HEK293 (cell line): ENCODE data around the gene PHRF1.

ENCODE experiments used
- CTCF ChIA-PET: fragments of 350-600 bp; formaldehyde crosslinking; extraction: SDS; loops from one replicate; lab custom pipeline; 2021; ENCODE audit warnings: antibody characterized with exemption; lab: Yijun Ruan, JAX
- POLR2A ChIA-PET: fragments of 300-600 bp; formaldehyde crosslinking; extraction: SDS; loops from one replicate; lab custom pipeline; 2020; ENCODE audit warnings: antibody characterized with exemption, inconsistent platforms; lab: Yijun Ruan, JAX
- H3K27ac ChIP-seq: fragments of 200-500 bp; sonication (Bioruptor generic); 2 replicates; pipeline ENCODE4 v1.5.1; 2014; ENCODE audit warnings: low read depth, low read length, control low read depth, inconsistent platforms; ENCODE audit errors: extremely low read depth
- H3K36me3 ChIP-seq, 2 experiments: fragments of 200-500 bp in 1 of 2; sonication (Bioruptor generic) in 1 of 2; 1 replicate in 1 of 2; 2 replicates in 1 of 2; pipeline ENCODE4 v1.5.1; 2014 to 2017; ENCODE audit warnings: inconsistent platforms in 2 of 2, low read length in 2 of 2; ENCODE audit not compliant: control insufficient read depth in 2 of 2, insufficient read depth in 1 of 2
- H3K4me1 ChIP-seq: fragments of 200-500 bp; sonication (Bioruptor generic); 2 replicates; pipeline ENCODE4 v1.5.1; 2014; ENCODE audit warnings: mild to moderate bottlenecking, low read length, inconsistent platforms; ENCODE audit not compliant: control insufficient read depth, insufficient read depth
- H3K4me3 ChIP-seq: 2 replicates; pipeline ENCODE4 v1.5.1; 2011; ENCODE audit warnings: low read depth, mild to moderate bottlenecking, control low read depth, low read length, moderate library complexity
- H3K9me3 ChIP-seq: fragments of 200-500 bp; sonication (Bioruptor generic); 2 replicates; pipeline ENCODE4 v1.5.1; 2014; ENCODE audit warnings: low read depth, low read length, inconsistent platforms; ENCODE audit not compliant: control insufficient read depth, insufficient read depth
- GLIS2 ChIP-seq: fragments of 450-650 bp; formaldehyde crosslinking; IDR thresholded peaks from 2 replicates; pipeline ENCODE4 v1.5.1; 2016; ENCODE audit warnings: missing biosample characterization, missing genetic modification characterization
- KLF9 ChIP-seq: fragments of 450-650 bp; formaldehyde crosslinking; IDR thresholded peaks from 2 replicates; pipeline ENCODE4 v1.5.1; 2016; ENCODE audit warnings: missing biosample characterization, missing genetic modification characterization, low read depth
- SP3 ChIP-seq: fragments of 450-650 bp; formaldehyde crosslinking; IDR thresholded peaks from 2 replicates; pipeline ENCODE4 v1.5.1; 2016; ENCODE audit warnings: missing biosample characterization, missing genetic modification characterization
- WT1 ChIP-seq: fragments of 450-650 bp; formaldehyde crosslinking; IDR thresholded peaks from 2 replicates; pipeline ENCODE4 v1.5.1; 2016; ENCODE audit warnings: missing biosample characterization, missing genetic modification characterization
- ZBTB20 ChIP-seq: fragments of 450-650 bp; formaldehyde crosslinking; IDR thresholded peaks from 2 replicates; pipeline ENCODE4 v1.5.1; 2016; ENCODE audit warnings: missing biosample characterization, missing genetic modification characterization
- ZBTB21 ChIP-seq: fragments of 450-650 bp; formaldehyde crosslinking; IDR thresholded peaks from 2 replicates; pipeline ENCODE4 v1.5.1; 2017; ENCODE audit warnings: missing biosample characterization, missing genetic modification characterization
- ZFP37 ChIP-seq: fragments of 450-650 bp; formaldehyde crosslinking; IDR thresholded peaks from 2 replicates; pipeline ENCODE4 v1.5.1; 2016; ENCODE audit warnings: missing biosample characterization, missing genetic modification characterization
- ZNF140 ChIP-seq: fragments of 450-650 bp; formaldehyde crosslinking; IDR thresholded peaks from 2 replicates; pipeline ENCODE4 v1.5.1; 2016; ENCODE audit warnings: missing biosample characterization, missing genetic modification characterization
- ZNF416 ChIP-seq: fragments of 450-650 bp; formaldehyde crosslinking; IDR thresholded peaks from 2 replicates; pipeline ENCODE4 v1.5.1; 2016; ENCODE audit warnings: missing biosample characterization, missing genetic modification characterization
- ZNF521 ChIP-seq: fragments of 450-650 bp; formaldehyde crosslinking; IDR thresholded peaks from 2 replicates; pipeline ENCODE4 v1.5.1; 2017; ENCODE audit warnings: missing biosample characterization, mild to moderate bottlenecking, missing genetic modification characterization
- ZNF561 ChIP-seq: fragments of 450-650 bp; IDR thresholded peaks from 2 replicates; pipeline ENCODE4 v1.5.1; 2018; ENCODE audit warnings: missing biosample characterization, missing genetic modification characterization, borderline replicate concordance
- ZNF658 ChIP-seq: fragments of 450-650 bp; formaldehyde crosslinking; IDR thresholded peaks from 2 replicates; pipeline ENCODE4; 2016; ENCODE audit warnings: missing biosample characterization, missing genetic modification characterization
- ZNF707 ChIP-seq: fragments of 450-650 bp; formaldehyde crosslinking; IDR thresholded peaks from 2 replicates; pipeline ENCODE4 v1.5.1; 2016; ENCODE audit warnings: missing biosample characterization, missing genetic modification characterization
- ZNF776 ChIP-seq: fragments of 450-650 bp; formaldehyde crosslinking; IDR thresholded peaks from 2 replicates; pipeline ENCODE4 v1.5.0; 2017; ENCODE audit warnings: missing biosample characterization, missing genetic modification characterization, borderline replicate concordance
- ZNF830 ChIP-seq: fragments of 450-650 bp; IDR thresholded peaks from 2 replicates; pipeline ENCODE4 v1.5.0; 2018; ENCODE audit warnings: missing biosample characterization, missing genetic modification characterization, low read depth, mild to moderate bottlenecking, moderate library complexity
- ZNF837 ChIP-seq: fragments of 450-650 bp; formaldehyde crosslinking; IDR thresholded peaks from 2 replicates; pipeline ENCODE4 v1.5.1; 2016; ENCODE audit warnings: missing biosample characterization, missing genetic modification characterization
- TF ChIP-seq, protein P1 (sequence below): fragments of 450-650 bp; formaldehyde crosslinking; IDR thresholded peaks from 2 replicates; pipeline ENCODE4 v1.5.1; 2016; ENCODE audit warnings: missing biosample characterization, missing genetic modification characterization
- TF ChIP-seq, protein P2 (sequence below): fragments of 450-650 bp; formaldehyde crosslinking; IDR thresholded peaks from 2 replicates; pipeline ENCODE4 v1.5.1; 2016; ENCODE audit warnings: missing biosample characterization, missing genetic modification characterization
- TF ChIP-seq, protein P3 (sequence below): fragments of 450-650 bp; formaldehyde crosslinking; IDR thresholded peaks from 2 replicates; pipeline ENCODE4 v1.5.1; 2016; ENCODE audit warnings: missing biosample characterization, missing genetic modification characterization
- TF ChIP-seq, protein P4 (sequence below): IDR thresholded peaks from 2 replicates; pipeline ENCODE4 v1.6.1; 2011; ENCODE audit warnings: mild to moderate bottlenecking, low read depth, low read length, borderline replicate concordance

PHRF1 gene

DNA sequence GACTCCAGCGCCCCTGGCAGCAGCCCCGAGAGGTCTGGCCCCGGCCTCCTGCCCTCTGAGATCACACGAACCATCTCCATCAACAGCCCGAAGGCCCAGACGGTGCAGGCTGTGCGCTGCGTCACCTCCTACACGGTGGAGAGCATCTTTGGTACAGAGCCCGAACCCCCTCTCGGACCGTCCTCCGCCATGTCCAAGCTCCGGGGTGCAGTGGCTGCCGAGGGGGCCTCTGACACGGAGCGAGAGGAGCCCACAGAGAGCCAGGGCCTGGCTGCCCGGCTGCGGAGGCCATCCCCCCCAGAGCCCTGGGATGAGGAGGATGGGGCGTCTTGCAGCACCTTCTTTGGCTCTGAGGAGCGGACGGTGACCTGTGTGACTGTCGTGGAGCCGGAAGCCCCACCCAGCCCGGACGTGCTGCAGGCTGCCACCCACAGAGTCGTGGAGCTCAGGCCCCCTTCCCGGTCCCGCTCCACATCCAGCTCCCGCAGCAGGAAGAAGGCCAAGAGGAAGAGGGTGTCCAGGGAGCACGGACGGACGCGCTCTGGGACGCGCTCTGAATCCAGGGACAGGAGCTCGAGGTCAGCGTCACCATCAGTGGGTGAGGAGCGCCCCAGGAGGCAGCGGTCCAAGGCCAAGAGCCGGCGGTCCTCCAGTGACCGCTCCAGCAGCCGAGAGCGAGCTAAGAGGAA is 31.8 kb downstream of the PHRF1 start:
- H3K9me3 ChIP-seq, result no peaks in the 10 kb centered on the region
- no peak overlapping the region for H3K4me3 ChIP-seq
- TF ChIP-seq ZNF830, result no peak
- no peak for TF ChIP-seq ZNF521
- no peak for TF ChIP-seq SP3 (tag by site-specific recombination)
- TF ChIP-seq ZNF561 (tag by site-specific recombination), result no peak
- no peak for TF ChIP-seq ZBTB20 (tag by site-specific recombination)
- TF ChIP-seq, protein P1, sequence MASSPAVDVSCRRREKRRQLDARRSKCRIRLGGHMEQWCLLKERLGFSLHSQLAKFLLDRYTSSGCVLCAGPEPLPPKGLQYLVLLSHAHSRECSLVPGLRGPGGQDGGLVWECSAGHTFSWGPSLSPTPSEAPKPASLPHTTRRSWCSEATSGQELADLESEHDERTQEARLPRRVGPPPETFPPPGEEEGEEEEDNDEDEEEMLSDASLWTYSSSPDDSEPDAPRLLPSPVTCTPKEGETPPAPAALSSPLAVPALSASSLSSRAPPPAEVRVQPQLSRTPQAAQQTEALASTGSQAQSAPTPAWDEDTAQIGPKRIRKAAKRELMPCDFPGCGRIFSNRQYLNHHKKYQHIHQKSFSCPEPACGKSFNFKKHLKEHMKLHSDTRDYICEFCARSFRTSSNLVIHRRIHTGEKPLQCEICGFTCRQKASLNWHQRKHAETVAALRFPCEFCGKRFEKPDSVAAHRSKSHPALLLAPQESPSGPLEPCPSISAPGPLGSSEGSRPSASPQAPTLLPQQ (tag by site-specific recombination), result no peak
- TF ChIP-seq, protein P2, sequence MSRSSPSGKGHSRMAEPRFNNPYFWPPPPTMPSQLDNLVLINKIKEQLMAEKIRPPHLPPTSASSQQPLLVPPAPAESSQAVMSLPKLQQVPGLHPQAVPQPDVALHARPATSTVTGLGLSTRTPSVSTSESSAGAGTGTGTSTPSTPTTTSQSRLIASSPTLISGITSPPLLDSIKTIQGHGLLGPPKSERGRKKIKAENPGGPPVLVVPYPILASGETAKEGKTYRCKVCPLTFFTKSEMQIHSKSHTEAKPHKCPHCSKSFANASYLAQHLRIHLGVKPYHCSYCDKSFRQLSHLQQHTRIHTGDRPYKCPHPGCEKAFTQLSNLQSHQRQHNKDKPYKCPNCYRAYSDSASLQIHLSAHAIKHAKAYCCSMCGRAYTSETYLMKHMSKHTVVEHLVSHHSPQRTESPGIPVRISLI (tag by site-specific recombination), result no peak
- no peak for TF ChIP-seq ZFP37 (tag by site-specific recombination)
- TF ChIP-seq ZBTB21, result no peak
- TF ChIP-seq KLF9 (tag by site-specific recombination), result no peak
- TF ChIP-seq ZNF140, result no peak
- CTCF ChIA-PET, result no interaction called here
- no peaks in the 10 kb centered on the region for H3K4me1 ChIP-seq
- H3K27ac ChIP-seq, result no peak overlapping the region
- POLR2A ChIA-PET, result no interaction called here
- peaks cover 6 to 98% of the 10 kb centered on the region in 2 experiments; a peak in 2 of 3 replicates for H3K36me3 ChIP-seq

DNA sequence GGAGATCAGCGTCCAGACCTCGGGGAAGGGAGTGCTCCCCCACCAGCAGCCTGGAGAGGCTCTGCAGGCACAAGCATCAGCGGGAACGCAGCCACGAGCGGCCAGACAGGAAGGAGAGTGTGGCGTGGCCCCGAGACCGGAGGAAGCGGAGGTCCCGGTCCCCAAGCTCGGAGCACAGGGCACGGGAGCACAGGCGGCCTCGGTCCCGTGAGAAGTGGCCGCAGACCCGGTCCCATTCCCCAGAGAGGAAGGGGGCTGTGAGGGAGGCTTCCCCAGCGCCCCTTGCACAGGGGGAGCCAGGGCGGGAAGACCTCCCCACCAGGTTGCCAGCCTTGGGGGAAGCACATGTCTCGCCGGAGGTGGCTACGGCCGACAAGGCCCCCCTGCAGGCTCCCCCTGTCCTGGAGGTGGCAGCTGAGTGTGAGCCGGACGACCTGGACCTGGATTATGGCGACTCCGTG is 32.6 kb downstream of the PHRF1 start:
- no peak for TF ChIP-seq WT1 (tag by site-specific recombination)
- TF ChIP-seq ZNF658 (tag by site-specific recombination), result no peak
- TF ChIP-seq, protein P3, sequence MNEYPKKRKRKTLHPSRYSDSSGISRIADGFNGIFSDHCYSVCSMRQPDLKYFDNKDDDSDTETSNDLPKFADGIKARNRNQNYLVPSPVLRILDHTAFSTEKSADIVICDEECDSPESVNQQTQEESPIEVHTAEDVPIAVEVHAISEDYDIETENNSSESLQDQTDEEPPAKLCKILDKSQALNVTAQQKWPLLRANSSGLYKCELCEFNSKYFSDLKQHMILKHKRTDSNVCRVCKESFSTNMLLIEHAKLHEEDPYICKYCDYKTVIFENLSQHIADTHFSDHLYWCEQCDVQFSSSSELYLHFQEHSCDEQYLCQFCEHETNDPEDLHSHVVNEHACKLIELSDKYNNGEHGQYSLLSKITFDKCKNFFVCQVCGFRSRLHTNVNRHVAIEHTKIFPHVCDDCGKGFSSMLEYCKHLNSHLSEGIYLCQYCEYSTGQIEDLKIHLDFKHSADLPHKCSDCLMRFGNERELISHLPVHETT (tag by site-specific recombination), result no peak
- TF ChIP-seq ZNF416 (tag by site-specific recombination), result no peak
- no peak for TF ChIP-seq ZNF776 (tag by site-specific recombination)
- TF ChIP-seq, all 188 proteins: peak for 0
- CTCF ChIA-PET, result no interaction called here
- H3K27ac ChIP-seq, result no peak overlapping the region
- H3K36me3 ChIP-seq, result peaks cover 0 to 97% of the 10 kb centered on the region in 2 experiments; a peak in 2 of 3 replicates
- POLR2A ChIA-PET, result no interaction called here
- no peaks in the 10 kb centered on the region for H3K9me3 ChIP-seq
- H3K4me3 ChIP-seq, result no peak overlapping the region
- no peaks in the 10 kb centered on the region for H3K4me1 ChIP-seq

DNA sequence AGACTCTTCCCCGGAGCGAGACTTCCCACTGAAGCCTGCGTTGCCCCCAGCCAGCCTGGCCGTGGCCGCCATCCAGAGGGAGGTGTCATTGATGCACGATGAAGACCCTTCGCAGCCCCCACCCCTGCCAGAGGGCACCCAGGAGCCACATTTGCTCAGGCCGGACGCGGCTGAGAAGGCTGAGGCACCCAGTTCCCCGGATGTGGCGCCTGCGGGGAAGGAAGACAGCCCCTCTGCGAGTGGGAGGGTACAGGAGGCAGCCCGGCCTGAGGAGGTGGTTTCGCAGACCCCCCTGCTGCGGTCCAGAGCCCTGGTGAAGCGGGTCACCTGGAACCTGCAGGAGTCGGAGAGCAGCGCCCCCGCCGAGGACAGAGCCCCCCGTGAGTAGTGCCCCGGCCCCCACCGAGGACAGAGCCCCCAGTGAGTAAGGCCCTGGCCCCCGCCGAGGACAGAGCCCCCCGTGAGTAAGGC is 33.1 kb downstream of the PHRF1 start:
- ChIA-PET POLR2A (no interaction called here), CTCF (no interaction called here)
- no peak for TF ChIP-seq GLIS2 (tag by site-specific recombination)
- TF ChIP-seq, protein P4, sequence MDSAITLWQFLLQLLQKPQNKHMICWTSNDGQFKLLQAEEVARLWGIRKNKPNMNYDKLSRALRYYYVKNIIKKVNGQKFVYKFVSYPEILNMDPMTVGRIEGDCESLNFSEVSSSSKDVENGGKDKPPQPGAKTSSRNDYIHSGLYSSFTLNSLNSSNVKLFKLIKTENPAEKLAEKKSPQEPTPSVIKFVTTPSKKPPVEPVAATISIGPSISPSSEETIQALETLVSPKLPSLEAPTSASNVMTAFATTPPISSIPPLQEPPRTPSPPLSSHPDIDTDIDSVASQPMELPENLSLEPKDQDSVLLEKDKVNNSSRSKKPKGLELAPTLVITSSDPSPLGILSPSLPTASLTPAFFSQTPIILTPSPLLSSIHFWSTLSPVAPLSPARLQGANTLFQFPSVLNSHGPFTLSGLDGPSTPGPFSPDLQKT, result no peak
- no peak for TF ChIP-seq ZNF837 (tag by site-specific recombination)
- no peak for TF ChIP-seq ZNF707 (tag by site-specific recombination)
- H3K36me3 ChIP-seq, result peaks cover 0 to 97% of the 10 kb centered on the region in 2 experiments; a peak in 2 of 3 replicates
- H3K9me3 ChIP-seq, result no peaks in the 10 kb centered on the region
- no peak overlapping the region for H3K4me3 ChIP-seq
- H3K4me1 ChIP-seq, result no peaks in the 10 kb centered on the region
- no peak overlapping the region for H3K27ac ChIP-seq
